Measurements from ENCODE around the gene LAMA2.

DNA sequence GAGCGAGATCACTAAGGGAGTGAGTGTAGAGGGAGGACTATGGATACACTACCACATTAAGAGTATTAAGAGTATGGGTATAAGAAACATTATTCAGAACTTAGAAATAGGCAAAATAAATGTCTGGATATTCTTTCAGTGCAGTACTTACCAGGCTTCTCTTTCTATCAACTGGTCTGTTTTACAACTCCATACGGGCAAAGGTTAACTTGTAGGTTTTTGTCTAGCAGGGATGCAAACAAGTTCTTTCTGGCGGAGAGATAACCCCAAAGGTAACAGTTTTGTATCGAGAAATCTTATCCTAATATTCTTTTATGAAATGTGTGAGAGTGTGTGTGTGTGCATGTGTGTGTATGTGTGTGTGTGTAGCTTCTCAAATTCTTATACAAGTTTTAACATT is 640.9 kb downstream of the LAMA2 start:
- TF ChIP-seq CTCF (conservative IDR thresholded peaks at IDR 0.05 in 1 of 2, IDR thresholded peaks at IDR 0.05 in 1 of 2; ENCODE audit: low read depth in 1 of 2, low read length in 2 of 2) (no peak), EZH2 (IDR thresholded peaks at IDR 0.05; ENCODE audit: low read length, missing control alignments) (no peak)

All from fibroblast of lung (primary cell).